Testis (tissue), 3 donors: ENCODE measurements around the gene SHISA7. TPM values are rescaled to one million over a fixed set of nuclear protein-coding genes. Genes with fewer than 3 reads are reported as not detected.

Experiments
- DNase-seq: peaks from one replicate; pipeline ENCODE4 v3.0.0-alpha.2; 2019
- H3K27ac ChIP-seq, 2 donors: fragments of 200-600 bp; sonication (generic); one replicate each; pipeline ENCODE4 v1.5.1; 2019
- H3K27me3 ChIP-seq: fragments of 200-600 bp; sonication (generic); one replicate; pipeline ENCODE4 v1.5.1; 2019
- H3K36me3 ChIP-seq: fragments of 200-600 bp; sonication (generic); one replicate; pipeline ENCODE4 v1.5.1; 2017; ENCODE audit warnings: low read depth; ENCODE audit errors: missing control alignments
- H3K4me1 ChIP-seq: fragments of 200-600 bp; sonication (generic); one replicate; pipeline ENCODE4 v1.5.1; 2019
- H3K4me3 ChIP-seq, 2 donors: fragments of 200-600 bp; sonication (generic); one replicate each; pipeline ENCODE4 v1.5.1; 2017 to 2019
- H3K9me3 ChIP-seq: fragments of 200-600 bp; sonication (generic); one replicate; pipeline ENCODE4 v1.5.1; 2017
- POLR2A ChIP-seq: fragments of 450-650 bp; IDR thresholded peaks from one replicate; pipeline ENCODE4 v1.6.1; 2017; ENCODE audit warnings: antibody characterized with exemption, mild to moderate bottlenecking, moderate library complexity
- WGBS, 2 donors: methylation state at CpG; one replicate each; pipeline ENCODE4 v1.1.5; 2018; 5-methylcytosine and 5-hydroxymethylcytosine counted together
- intact Hi-C: fragments of 100-400 bp; cut with DNase I; formaldehyde crosslinking; loops from one replicate; pipeline ENCODE4 v1.15.1; 2023; ENCODE audit warnings: low total_unique reads
- polyA plus RNA-seq: library from polyadenylated mRNA; stranded (reverse); fragments of 350-450 nt; fragmentation: Illumina TruSeq; extraction: RNeasy Lipid Tissue Mini Kit (QIAGEN cat#74804); gene quantifications from one replicate; pipeline ENCODE4 v1.2.3, GENCODE V29; 2014; ENCODE audit warnings: low read depth, low replicate concordance; ENCODE audit not compliant: insufficient read depth
- total RNA-seq, 2 donors: library from RNA; depleted of rRNA; stranded (reverse); fragments of >200 nt; gene quantifications; one replicate each; pipeline ENCODE4 v1.2.3, GENCODE V29; 2016
- TF ChIP-seq, protein P1 (sequence below), 3 experiments: fragments of 450-650 bp in 2 of 3; fragments of 200-600 bp in 1 of 3; sonication (generic) in 1 of 3; IDR thresholded peaks; one replicate each; pipeline ENCODE4 v1.5.1; 2016 to 2019; ENCODE audit warnings: antibody characterized with exemption in 3 of 3, mild to moderate bottlenecking in 2 of 3, moderate library complexity in 1 of 3

The SHISA7 gene
- total and polyA plus RNA-seq, 3 donors from 2014 or later = 0.43 to 1.0 (median 0.45) TPM

- Histone ChIP-seq H3K9me3 (no peaks in the 10 kb centered on the region), H3K4me3 (no peak overlapping the region), H3K27ac (no peak overlapping the region), H3K4me1 (peaks cover 40% of the 10 kb centered on the region), H3K36me3 (no peaks in the 10 kb centered on the region), H3K27me3 (no peaks in the 10 kb centered on the region)
- DNase-seq = no peak
- intact Hi-C loops = no loop called here
- 82 to 85% methylated on average over 15 to 24 of the region's 24 CpGs for WGBS, 2 donors
- TF ChIP-seq POLR2A = no peak
- TF ChIP-seq, protein P1, sequence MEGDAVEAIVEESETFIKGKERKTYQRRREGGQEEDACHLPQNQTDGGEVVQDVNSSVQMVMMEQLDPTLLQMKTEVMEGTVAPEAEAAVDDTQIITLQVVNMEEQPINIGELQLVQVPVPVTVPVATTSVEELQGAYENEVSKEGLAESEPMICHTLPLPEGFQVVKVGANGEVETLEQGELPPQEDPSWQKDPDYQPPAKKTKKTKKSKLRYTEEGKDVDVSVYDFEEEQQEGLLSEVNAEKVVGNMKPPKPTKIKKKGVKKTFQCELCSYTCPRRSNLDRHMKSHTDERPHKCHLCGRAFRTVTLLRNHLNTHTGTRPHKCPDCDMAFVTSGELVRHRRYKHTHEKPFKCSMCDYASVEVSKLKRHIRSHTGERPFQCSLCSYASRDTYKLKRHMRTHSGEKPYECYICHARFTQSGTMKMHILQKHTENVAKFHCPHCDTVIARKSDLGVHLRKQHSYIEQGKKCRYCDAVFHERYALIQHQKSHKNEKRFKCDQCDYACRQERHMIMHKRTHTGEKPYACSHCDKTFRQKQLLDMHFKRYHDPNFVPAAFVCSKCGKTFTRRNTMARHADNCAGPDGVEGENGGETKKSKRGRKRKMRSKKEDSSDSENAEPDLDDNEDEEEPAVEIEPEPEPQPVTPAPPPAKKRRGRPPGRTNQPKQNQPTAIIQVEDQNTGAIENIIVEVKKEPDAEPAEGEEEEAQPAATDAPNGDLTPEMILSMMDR (IDR thresholded peaks at IDR 0.05) = no peak
Measured at GRCh38 chr19:55387736-55388497, 55.2 kb downstream of the SHISA7 start.

- Histone ChIP-seq H3K36me3 (no peaks in the 10 kb centered on the region), H3K4me3 (peak overlapping the region; percentile 80 to 92), H3K4me1 (peaks cover 39% of the 10 kb centered on the region), H3K9me3 (no peaks in the 10 kb centered on the region), H3K27me3 (no peaks in the 10 kb centered on the region), H3K27ac (peak overlapping the region in 1 of 2 donors; percentile 93)
- intact Hi-C loops = no loop called here
- no peak for DNase-seq
- WGBS, 2 donors = 1 to 2% methylated on average over 20 to 33 of the region's 33 CpGs
- TF ChIP-seq, protein P1 (IDR thresholded peaks at IDR 0.05) = no peak
- no peak for TF ChIP-seq POLR2A
Measured at GRCh38 chr19:55386493-55386971, 56.6 kb downstream of the SHISA7 start.

DNA sequence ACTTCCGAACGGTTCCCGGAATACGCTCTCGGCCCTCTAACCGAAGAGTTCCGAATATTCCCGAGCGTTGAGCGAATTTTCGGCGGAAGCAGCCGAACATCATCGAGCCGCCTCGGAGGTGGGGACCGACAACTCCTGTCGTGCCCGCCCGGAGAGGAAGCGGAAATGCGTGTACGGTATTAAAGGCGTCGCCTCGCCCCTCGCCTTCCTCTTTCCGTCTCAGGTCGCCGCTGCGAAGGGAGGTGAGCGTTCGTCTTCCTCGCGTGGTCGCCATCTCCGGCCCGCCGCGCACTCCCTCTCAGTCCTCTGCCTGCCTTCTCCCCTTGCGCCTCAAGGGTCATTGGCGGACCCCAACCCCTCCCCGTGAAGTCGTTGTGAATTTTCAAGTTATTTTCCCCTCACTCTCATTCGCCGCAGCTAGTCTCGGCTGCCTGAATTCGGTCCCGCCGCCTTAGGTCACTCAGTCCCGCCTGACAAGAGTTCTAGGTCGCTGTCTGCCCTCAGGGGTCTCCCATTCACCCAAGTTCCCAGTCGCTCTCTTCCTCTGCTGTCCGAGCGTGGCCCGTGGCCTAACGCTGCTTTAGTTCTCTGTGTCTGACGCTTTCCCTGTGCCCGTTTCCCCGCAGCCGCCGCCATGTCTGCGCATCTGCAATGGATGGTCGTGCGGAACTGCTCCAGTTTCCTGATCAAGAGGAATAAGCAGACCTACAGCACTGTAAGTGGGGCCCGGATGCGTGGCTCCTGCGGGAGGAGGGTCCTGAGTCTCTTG, 57.2 kb downstream of the SHISA7 start, which contains the start of gene RPL28:
Gene RPL28 (plus strand): TSS at position 209 of the 769 bp plus-strand sequence. CDS start 426 bp downstream, at position 635.
- H3K36me3 ChIP-seq = no peaks in the 10 kb centered on the region
- no peaks in the 10 kb centered on the region for H3K27me3 ChIP-seq
- H3K4me1 ChIP-seq = peaks cover 37% of the 10 kb centered on the region
- peak; percentile 99 for DNase-seq
- intact Hi-C loops = no loop called here
- WGBS, 2 donors = 0% methylated on average over 55 to 68 of the region's 68 CpGs
- TF ChIP-seq, protein P1 (IDR thresholded peaks at IDR 0.05) = no peak
- peak; percentile 89 for TF ChIP-seq POLR2A
- H3K9me3 ChIP-seq = no peaks in the 10 kb centered on the region
- H3K4me3 ChIP-seq = peak within 1 kb of the TSS; percentile 80 to 92
- peak within 1 kb of the TSS; percentile 92 to 93 for H3K27ac ChIP-seq

GRCh38 chr19:55384920-55385723, 58.0 kb downstream of the SHISA7 start:
- TF ChIP-seq, protein P1 (IDR thresholded peaks at IDR 0.05) = no peak
- no peak for TF ChIP-seq POLR2A
- no peaks in the 10 kb centered on the region for H3K9me3 ChIP-seq
- H3K4me3 ChIP-seq = peak overlapping the region; percentile 80 to 92
- intact Hi-C loops = loop anchor here (5.0 kb wide), 1 partner anchor 43 kb away; no protein-coding TSS in a partner anchor
- H3K27me3 ChIP-seq = no peaks in the 10 kb centered on the region
- no peaks in the 10 kb centered on the region for H3K36me3 ChIP-seq
- 2 to 3% methylated on average over 26 to 34 of the region's 34 CpGs for WGBS, 2 donors
- peaks cover 37% of the 10 kb centered on the region for H3K4me1 ChIP-seq
- DNase-seq = peak; percentile 98
- H3K27ac ChIP-seq = peak overlapping the region; percentile 92 to 93
